Eye (tissue), 1 donor: Measurements from ENCODE around the gene SIGLEC12.
"Not testable (repeated sequence)": the region's sequence is repeated elsewhere in the genome, so short reads cannot be mapped to it uniquely, and the experiment has no call there.

ENCODE experiments used
- DNase-seq: peaks from one replicate; pipeline ENCODE4 v3.0.0-alpha.2; 2015

Gene SIGLEC12

DNA sequence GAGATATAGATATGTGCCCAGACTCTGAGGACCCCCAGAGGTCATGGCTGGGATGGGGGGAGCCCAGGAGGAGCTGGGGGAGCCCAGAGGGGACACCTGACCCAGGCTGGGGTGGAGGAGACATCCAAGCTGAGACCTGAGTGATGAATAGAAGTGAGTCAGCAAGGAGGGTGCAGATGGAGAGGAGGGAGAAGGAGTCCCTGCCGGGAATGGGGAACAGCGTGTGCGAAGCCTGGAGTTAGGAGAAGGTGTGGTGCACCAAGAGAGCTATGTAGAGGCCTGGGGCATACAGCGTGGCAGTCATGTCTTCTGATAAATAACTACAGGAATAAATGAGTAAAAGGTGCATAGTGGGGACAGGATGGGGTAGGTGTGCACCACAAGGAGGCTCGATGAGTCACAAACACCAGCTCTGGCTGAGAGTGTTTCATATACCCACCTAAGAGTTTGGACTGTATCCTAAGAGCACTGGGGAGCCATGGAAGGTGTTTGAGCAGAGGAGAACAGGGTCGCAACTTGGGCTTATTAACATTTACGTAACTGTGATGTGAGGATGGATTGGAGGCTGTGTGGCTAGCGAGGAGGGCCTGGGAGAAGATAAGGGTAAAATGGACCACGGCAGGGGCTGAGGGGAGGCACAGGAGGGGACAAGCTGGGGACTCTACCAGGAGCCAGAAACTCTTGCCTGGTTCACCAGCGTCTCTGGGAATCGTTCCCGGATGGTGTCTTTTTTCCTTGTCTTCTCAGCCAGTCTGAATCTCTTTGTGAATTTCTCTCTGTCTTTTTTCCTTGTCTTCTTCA is 21.9 kb downstream of the SIGLEC12 start:
- DNase-seq: no peak

DNA sequence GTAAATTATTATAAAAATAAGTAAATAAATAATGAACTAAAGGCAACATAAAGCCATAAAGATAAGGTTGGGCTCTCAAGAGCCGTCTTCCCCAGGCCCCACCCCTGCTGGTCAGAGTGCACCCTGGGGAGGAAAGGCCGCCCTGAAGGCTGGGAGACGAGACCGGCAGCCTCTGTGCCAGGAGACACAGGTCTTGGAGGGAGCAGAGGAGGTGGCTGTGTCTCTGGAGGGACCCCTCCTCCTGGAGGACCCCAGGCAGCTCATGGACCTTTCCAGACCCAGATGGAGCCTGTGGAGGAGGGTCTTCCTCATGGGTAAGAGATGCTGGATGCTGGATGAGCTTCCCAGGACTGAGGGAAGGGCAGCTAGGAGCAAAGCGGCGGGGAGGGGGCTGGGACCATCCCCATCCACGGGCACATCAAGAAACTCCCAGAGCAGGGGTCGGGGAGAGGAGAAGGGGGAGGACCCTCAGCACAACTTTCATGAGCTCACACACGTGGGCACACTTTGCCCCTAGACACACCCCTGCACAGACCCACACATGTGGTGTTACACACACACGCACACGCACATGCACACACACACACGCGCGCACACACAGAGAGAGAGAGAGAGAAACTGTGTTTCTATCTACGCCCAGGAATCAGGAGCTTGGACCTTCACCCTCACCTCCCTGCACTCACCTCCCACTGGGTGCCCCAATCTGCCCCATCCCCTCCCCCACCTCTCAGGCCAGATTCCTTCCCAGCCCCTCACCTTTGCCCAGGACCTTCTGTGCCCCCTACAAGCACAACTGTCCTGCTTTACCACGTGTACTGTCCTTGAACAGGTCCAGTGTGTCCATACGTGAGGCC is 23.0 kb downstream of the SIGLEC12 start, which contains the start of gene CEACAM18:
Gene CEACAM18, plus strand, starts transcription at position 159 of the 854 bp plus-strand sequence.
- no peak for DNase-seq

DNA sequence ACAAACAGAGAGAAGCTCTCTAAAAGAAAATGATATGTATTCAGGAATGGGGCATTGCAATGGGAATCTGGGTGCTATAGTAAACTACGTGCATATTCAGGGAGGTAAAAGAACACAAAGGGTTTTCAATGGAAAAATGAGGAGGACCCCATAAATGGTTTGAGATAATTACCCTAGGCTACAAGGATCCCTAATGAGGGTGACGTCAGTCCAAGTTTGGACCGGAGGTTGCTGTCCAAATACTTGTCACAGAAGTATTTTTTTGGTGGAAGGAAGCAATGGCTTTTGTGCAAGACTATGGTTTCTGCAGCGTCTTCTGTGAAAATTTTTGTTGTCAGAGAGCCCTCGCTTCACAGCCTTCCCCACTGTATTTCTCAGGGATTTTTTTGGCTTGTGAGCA is 24.3 kb downstream of the SIGLEC12 start:
- DNase-seq: no peak

DNA sequence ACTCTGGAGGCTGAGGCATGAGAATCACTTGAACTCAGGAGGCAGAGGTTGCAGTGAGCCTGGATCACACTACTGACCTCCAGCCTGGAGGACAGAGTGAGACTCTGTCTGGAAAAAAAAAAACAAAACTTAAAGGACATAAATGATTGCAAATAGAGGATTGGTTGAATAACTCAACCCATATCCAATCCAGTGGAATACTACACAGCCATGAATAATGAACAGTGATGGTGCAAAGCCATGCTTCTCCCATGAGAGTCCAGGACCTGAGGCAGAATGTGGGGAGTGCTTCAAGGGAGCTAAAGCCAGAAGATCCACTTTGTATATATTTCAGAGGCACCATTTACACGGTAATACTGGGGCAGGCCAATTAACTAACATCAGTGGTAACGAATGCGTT is 25.4 kb downstream of the SIGLEC12 start:
- DNase-seq: no peak

DNA sequence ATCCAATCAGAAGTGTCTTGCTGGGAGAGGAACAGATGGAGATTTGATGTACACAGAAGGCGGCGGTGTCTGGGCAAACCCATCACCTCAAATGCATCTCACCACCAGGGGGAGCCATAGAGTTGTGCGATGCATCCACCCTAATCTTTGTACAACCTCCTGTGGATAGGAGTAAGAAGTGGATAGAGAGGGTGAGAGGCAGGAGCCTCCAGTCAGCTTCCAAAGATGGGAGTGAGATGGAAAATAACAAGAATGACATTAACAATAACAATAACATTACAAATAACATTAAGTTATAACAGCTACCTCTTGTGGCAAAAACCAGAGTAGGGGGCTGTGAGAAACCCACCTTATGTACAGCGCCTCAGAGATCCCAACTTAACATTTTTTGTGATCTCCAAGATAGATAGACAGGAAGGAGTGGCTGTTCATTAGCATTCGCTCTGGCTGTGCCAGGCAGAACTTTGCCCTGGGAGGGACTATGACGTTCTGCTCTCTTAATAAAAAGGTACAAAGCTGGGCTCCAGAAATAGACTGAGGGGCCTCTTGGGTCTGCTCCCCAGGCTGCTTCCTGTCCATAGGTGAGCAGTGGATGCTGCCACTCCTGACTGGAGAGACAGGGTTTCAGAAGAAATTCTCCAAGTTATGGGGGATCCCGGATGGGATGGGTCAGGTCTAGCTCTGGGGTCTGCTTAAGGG is 28.4 kb downstream of the SIGLEC12 start:
- peak; percentile 87 for DNase-seq

DNA sequence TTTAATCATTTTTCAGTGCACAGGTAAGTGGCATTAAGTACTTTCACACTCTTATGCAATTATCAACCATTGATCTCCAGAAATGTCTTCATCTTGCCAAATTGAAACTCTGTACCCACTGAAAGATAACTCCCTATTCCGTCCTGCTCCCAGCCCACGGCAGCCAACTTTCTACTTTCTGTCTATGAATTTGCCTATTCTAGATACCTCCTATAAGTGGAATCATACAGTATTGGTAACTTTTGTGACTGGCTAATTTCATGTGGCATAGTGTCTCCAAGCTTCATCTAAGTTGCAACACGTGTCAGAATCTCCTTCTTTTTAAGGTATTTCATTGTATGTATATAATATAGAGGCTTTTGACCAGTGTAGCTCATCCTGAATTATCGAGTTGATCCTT is 29.0 kb downstream of the SIGLEC12 start:
- DNase-seq: no peak

DNA sequence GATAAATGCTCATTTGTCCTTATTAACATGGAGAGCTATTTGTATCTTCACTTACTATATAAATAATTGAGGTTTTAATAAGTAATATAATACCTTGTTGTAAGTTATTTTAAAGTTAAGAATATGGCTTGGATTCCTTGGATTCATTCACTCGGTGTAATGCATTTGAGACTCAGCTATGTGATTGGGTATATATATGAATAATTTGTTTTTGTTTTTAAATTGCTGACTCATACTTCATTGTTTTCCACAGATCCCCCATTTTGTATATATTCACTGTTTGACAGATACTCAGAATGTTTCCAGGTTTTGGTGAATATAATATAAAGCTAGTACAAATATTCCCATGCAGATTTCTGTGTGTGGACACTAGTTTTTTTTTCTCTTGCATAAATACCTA is 30.1 kb downstream of the SIGLEC12 start:
- no peak for DNase-seq

DNA sequence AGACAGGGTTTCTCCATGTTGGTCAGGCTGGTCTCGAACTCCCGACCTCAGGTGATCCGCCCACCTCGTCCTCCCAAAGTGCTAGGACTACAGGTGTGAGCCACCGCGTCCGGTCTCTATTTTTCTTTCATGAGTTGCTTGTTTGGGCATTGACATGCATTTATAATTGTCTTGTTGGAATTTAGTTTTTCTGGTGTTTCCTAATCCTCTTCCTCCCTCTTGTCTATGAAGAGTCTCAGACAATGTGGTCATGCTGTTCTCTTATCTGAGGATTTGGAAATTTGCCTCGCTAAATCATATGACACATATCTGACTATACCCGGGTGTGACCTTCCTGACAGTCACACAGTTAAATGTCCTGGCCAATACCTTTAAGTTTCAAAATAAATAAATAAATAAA is 30.6 kb downstream of the SIGLEC12 start:
- no peak for DNase-seq

DNA sequence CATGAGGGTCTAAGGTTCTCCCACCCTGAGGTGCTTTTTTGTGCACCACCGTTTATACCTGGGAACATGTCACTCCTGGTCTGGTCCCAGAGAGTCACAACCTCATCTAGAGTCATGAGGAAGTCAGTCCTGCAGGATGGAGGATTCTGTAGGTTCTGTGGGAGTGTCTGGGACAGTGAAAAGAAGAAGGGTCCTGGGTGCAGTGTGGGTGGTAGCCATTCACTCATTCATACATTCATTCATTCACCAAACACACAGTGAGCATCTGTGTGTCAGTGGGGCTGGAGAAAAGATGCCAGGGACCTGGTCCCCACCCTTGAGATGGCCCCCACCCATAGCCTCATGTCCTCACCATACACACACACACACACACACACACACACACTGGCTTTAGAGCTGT is 32.0 kb downstream of the SIGLEC12 start:
- DNase-seq: no peak

DNA sequence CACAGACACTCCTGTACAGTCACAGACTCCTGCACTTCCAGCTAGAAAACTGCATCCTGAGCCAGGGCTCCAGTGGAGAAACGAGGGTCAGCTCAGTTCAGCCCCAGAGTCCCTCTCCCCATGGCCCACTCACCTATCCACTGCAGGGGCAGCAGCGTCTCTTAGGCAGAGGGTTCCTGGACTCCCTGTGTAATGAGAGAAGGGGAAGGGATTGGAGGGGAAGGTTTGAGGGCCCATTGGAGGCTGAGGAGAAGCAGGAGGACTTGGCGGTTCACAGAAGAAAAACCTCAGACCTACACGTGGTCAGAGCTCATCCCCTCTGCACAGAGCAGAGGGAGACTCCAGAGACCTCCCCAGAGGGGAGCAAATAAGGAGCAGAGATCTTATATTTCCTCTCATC is 32.4 kb downstream of the SIGLEC12 start:
- DNase-seq: no peak

DNA sequence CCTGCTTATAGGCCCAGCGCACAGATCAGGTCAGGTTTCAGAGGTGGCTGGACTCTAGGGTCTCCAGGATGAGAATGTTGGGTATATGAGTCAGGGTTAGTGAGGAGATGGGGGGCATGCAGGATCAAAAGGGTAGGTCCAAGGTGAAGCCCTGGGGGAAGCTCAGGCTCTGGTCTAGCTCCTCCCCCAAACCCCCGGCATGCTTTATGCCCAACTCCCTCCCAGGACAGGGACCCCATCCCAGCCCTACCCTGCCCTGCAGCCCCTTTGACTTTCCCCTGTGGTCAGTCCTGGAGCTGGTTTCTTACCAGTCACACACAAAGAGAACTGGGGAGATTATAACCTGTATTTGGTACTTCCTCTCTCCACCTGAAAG is 33.1 kb downstream of the SIGLEC12 start:
- DNase-seq: no peak

DNA sequence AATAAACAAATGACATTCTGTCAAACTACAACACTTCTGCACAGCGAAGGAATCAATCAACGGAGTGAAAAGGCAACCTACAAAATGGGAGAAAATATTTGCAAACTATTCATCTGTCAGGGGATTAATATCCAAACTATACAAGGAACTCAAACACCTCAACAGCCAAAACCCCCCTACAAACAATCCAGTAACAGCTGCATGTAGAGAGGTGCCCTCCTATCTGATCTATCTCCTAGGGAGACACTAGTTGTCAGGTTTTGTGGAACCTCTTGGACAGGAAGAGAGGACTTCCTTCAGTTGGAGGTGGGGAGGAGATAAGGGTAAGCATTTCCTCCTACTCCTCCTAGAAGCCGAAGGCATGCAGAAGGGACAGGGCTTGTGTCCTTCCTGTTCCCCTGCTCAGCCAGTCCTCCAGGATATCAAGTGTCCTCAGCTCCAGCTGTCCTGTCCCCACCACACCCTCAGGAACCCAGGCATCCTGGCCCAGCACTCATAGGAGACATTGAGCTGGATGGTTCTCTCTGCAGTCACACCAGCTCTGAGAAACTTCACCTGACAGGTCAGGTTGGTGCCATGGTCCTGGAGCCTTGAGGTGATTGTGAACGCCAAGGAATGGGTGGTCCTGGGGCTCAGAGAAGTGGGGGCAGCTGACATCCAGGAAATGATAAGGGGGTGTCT is 33.6 kb downstream of the SIGLEC12 start:
- no peak for DNase-seq

DNA sequence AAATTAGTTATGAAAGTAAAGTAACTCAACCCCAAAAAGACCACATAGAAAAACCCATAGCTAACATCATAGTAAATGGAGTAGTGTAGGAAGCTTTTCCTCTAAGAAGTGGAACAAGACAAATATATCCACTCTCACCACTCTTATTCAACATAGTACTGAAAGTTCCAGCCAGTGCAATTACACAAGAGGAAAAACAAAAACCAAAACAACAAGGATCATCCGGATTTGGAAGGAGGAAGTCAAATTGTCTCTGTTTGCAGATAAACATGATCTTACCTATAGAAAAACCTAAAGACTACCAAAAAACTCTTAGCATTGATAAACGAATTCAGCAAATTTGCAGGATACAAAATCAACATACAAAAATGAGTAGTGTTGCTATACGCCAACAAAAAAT is 34.9 kb downstream of the SIGLEC12 start:
- DNase-seq: no peak

DNA sequence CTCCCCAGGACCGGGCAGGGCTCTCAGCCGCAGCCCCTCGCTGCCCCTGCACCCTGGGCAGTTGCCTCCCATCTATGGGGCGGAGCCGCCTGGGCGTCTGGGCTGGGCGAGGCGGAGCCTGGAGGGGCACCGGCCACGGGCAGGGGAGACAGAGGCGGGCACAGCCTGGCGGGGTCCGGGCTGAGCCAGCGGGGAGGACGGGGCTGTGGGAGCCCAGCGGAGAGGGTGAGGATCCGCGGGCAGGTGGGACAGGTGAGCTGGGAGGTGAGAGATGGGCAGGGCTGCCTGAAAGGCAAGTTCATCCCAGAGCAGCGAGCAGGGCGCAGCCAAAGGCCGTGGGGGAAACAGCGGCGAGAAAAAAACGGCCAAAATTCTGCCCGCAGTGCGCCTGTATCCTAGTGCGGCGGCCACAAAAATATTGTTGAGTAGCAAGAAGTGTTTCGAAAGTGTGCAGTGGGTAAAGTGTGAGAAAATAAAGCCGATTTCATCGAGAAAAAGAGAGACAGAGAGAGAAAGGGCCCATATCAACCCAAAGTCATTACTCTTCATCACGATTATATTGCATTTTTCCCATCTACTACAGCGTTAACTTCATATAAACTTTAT is 37.5 kb downstream of the SIGLEC12 start:
- DNase-seq: not testable (repeated sequence)

DNA sequence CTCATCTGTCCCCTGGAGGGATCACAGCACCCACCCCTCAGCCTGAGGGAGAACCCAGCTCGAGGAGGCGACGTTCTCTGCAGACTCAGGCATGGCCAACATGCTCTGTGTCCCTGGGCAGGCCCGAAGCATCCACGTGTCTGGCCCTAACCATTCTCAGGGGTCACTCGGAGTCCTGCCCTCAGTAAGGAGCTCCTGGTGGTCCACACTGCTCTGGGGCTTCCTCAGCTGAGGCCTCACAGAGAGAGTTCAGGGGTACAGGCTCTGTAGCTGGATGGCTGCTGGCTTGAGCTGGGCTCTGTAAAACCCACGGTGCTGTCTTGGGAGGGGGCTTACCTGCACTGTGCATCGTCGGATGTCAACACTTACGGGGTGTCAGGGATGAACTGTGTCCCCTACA is 38.9 kb downstream of the SIGLEC12 start:
- DNase-seq: no peak

DNA sequence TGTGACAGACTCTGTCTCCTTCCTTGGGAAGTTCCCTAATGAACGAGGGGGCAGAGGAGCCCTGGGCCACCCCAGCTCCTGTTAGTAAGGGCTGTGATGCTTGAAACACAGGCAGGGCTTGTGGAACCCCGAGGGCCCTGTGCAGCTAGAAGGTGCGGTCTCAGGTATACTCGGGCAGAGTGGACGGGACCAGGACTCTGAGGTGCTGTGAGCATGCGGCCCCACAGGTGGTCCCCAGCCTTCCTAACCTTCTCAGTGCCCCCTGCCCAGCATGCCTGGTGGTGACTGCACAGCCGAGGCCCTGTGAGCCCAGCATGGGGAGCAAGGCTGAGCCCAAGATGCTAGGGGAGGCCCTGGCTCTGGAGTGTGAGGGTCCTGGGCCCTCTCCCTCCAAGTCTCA is 39.3 kb downstream of the SIGLEC12 start:
- DNase-seq: no peak

DNA sequence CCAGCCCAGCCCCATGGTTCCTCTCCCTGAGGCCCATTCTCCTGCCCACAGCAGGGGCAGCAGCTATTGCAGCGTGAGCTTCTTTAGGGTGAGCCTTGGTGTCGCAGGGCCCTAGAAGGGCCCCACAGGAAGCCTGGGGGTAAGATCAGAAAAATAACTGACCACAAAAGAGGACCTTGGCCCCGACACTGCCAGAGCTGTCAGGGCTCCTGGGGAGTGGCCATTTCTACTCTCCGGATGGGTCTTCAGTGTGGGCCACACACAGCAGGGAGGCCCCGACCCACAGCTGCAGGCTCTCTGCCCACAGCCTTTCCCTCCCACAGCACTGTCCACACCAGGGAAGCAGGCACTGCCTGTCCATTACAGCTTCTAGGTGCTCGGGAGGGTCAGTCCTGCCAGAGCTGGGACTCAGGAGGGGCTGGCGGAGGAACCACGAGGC is 39.9 kb downstream of the SIGLEC12 start:
- no peak for DNase-seq

DNA sequence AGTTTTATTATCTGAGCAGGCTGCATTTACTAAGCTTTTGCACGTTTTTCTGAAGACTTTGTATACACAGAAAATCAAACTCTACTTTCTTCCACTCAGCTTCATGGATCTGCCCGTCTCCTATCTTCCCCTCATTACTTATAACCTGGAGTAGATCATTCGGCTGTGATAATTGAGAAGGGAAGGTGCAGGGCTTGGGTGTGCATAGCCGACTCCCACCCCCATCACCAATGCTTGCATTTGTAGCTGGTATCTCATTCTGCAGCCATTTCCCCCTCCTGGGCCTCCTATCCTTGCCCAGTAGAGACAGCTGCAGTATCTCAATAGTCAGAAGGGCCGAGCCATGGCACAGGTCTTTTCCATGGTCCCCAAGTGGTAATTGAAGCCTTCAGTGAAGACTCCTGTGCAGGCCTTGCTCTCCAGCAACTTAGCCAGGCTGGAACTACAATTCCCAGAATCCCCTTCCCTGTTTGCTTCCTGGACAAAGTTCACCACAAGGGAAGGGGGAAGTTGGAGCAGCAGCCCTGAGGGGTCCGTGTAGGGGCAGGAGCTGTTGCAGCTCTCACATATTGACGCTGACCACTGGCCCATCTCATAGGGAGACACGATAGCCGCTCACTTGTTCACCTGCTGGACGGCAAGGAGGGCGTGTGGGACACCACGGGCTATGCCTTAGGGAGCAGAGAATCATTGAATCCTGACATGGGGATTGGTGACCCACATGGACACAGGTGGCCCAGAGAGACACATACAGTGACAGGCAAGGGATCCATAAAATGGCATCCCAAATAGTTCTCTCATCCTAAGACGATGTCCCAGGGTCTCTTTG is 41.2 kb downstream of the SIGLEC12 start:
- DNase-seq: peak; percentile 62

DNA sequence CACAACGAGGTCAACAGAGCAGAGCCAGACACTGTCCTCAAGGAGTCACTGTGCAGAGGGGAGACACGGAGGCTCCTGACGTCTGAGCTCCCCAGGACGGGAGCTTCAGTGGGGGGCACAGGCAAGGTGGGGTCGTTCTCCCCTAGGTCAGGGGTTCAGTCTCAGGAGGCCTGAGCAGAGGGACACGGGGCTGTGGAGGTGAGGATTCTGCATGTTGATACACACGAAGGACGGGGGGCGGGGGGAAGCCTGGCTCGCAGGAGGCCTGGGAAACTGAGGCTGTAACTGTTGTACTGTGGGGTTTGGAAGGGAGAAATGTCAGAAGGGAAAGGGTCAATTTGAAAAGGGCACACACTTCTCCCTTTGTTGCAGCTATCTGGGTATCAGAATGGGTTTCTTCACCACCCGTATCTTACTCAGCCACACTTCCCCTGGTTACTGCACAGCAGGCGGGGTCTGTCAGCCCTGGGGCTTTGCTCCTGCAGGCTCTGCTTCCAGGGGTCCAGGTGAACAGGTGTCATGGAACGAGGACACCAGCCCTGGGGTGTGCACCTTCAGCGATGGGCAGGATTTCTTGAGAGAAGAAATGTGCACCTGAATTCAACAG is 42.6 kb downstream of the SIGLEC12 start:
- DNase-seq: no peak

DNA sequence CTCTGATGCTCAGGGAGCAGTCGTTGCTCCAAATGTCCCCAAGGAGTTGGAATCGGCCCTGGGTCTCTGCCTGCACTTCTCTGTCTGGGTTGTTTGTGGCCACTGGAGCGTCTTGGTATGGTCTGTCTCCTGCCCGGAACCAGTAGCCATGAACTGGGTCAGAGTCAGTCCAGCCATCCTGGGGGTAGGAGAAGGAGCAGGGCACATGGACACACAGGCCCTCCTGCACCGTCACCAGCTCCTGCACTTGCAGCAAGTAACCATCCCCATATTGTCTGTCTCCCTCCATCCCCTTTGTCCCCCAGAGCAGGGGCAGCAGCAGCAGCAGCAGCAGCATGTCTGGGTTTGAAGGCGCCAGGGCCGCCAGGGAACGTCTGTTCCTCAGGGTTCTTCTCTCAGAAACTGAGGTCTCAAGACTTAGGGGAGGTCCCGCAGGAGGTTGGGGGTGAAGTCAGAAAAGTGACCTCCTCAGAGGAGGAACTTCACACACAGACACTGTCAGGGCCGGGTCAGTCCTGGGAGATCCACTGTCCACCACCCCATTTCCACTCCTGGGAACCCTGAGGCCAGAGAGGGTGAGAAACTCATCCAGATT is 43.5 kb downstream of the SIGLEC12 start, which contains the start of gene SIGLEC8:
Gene SIGLEC8, minus strand, starts transcription at position 404 of the 595 bp plus-strand sequence. Its CDS starts 67 bp downstream, at position 337.
- no peak for DNase-seq
